B cell (primary cell): ENCODE data around the gene NNT. TPM values are rescaled to one million over a fixed set of nuclear protein-coding genes. Genes with fewer than 3 reads are reported as not detected.
"Not testable (repeated sequence)": the region's sequence is repeated elsewhere in the genome, so short reads cannot be mapped to it uniquely, and the experiment has no call there.

Source experiments
- ATAC-seq: fragments of 200-7000 bp; cut with Tn5 transposase; one replicate; pipeline ENCODE4 v1.10.0; 2021; ENCODE audit warnings: low read depth, mild to moderate bottlenecking, moderate number of reproducible peaks, moderate library complexity
- CTCF ChIA-PET: fragments of 350-600 bp; sonication (Branson Sonifier 250); formaldehyde crosslinking; loops from one replicate; lab custom pipeline; 2021; ENCODE audit warnings: antibody characterized with exemption, inconsistent platforms; lab: Charles Lee
- POLR2A ChIA-PET: fragments of 350-600 bp; sonication (Branson Sonifier 250); formaldehyde crosslinking; loops from one replicate; lab custom pipeline; 2021; ENCODE audit warnings: antibody characterized with exemption; lab: Charles Lee
- DNase-seq: peaks from one replicate; pipeline ENCODE4 v3.0.0; 2013
- H2AFZ ChIP-seq: 2 replicates; pipeline ENCODE4 v1.6.1; 2012; ENCODE audit warnings: mild to moderate bottlenecking, low read depth, low read length; ENCODE audit not compliant: insufficient read depth, poor library complexity, severe bottlenecking
- H3K27ac ChIP-seq, 2 donors: 1 replicate in 1 of 2; 2 replicates in 1 of 2; pipeline ENCODE4 v1.5.1; 2012 to 2013; ENCODE audit warnings: low read length in 2 of 2, mild to moderate bottlenecking in 2 of 2, moderate library complexity in 1 of 2
- H3K27me3 ChIP-seq, 4 experiments: fragments of 200-600 bp in 1 of 4; sonication (generic) in 1 of 4; replicated peaks in 1 of 4; 1 replicate in 2 of 4; 2 replicates in 2 of 4; pipeline versions ENCODE4 v1.6.1 to v1.7.0; 2013 to 2016; ENCODE audit warnings: low read length in 3 of 4, mild to moderate bottlenecking in 2 of 4, mixed read lengths in 1 of 4, moderate library complexity in 1 of 4; ENCODE audit not compliant: insufficient read depth in 4 of 4, control insufficient read depth in 3 of 4; ENCODE audit errors: control extremely low read depth in 1 of 4
- H3K36me3 ChIP-seq, 2 experiments: replicated peaks in 1 of 2; 1 replicate in 1 of 2; 2 replicates in 1 of 2; pipeline versions ENCODE4 v1.6.1 to v1.7.1; 2013; ENCODE audit warnings: low read length in 1 of 2; ENCODE audit not compliant: insufficient read depth in 2 of 2, control insufficient read depth in 1 of 2; ENCODE audit errors: control extremely low read depth in 1 of 2, extremely low read depth in 1 of 2
- H3K4me1 ChIP-seq, 2 donors: fragments of 200-600 bp in 1 of 2; sonication (generic) in 1 of 2; 1 replicate in 1 of 2; 2 replicates in 1 of 2; pipeline versions ENCODE4 v1.5.1 to v1.6.1; 2013 to 2017; ENCODE audit warnings: low read length in 2 of 2; ENCODE audit not compliant: control insufficient read depth in 2 of 2, insufficient read depth in 2 of 2
- H3K4me2 ChIP-seq: replicated peaks from 2 replicates; pipeline ENCODE3; 2012; ENCODE audit warnings: mild to moderate bottlenecking, low read depth, low read length; ENCODE audit not compliant: poor library complexity, severe bottlenecking
- H3K4me3 ChIP-seq, 5 experiments: fragments of 200-600 bp in 1 of 5; sonication (generic) in 1 of 5; 1 replicate in 3 of 5; 2 replicates in 2 of 5; pipeline versions ENCODE4 v1.5.1 to v1.7.0; 2011 to 2016; ENCODE audit warnings: low read length in 4 of 5, mild to moderate bottlenecking in 4 of 5, low read depth in 2 of 5, control low read depth in 1 of 5, moderate library complexity in 1 of 5; ENCODE audit not compliant: insufficient read depth in 1 of 5; ENCODE audit errors: control extremely low read depth in 1 of 5, extremely low read depth in 1 of 5
- H3K79me2 ChIP-seq: fragments of 200-600 bp; sonication (generic); one replicate; pipeline ENCODE4 v1.6.0; 2016; ENCODE audit warnings: low read length; ENCODE audit not compliant: control insufficient read depth, insufficient read depth
- H3K9ac ChIP-seq: fragments of 200-600 bp; sonication (generic); 2 replicates; pipeline ENCODE4 v1.6.1; 2017; ENCODE audit warnings: mild to moderate bottlenecking, low read length, moderate library complexity
- H3K9me3 ChIP-seq, 3 donors: one replicate each; pipeline versions ENCODE4 v1.6.1 to v1.7.1; 2013; ENCODE audit warnings: low read length in 2 of 3; ENCODE audit not compliant: control insufficient read depth in 2 of 3, insufficient read depth in 1 of 3; ENCODE audit errors: control extremely low read depth in 1 of 3
- H4K20me1 ChIP-seq: 2 replicates; pipeline ENCODE4 v1.6.0; 2012; ENCODE audit warnings: mild to moderate bottlenecking, low read length; ENCODE audit not compliant: insufficient read depth, control insufficient read depth, poor library complexity, severe bottlenecking
- H3K27ac Mint-ChIP-seq: one replicate; pipeline ENCODE4 v1.8.0; 2021; ENCODE audit warnings: mixed read lengths
- H3K27me3 Mint-ChIP-seq: one replicate; pipeline ENCODE4 v1.8.0; 2021; ENCODE audit warnings: mixed read lengths
- H3K4me1 Mint-ChIP-seq: one replicate; pipeline ENCODE4 v1.8.0; 2021; ENCODE audit warnings: mixed read lengths
- H3K4me3 Mint-ChIP-seq: one replicate; pipeline ENCODE4 v1.8.0; 2021; ENCODE audit warnings: mixed read lengths
- H3K9me3 Mint-ChIP-seq: one replicate; pipeline ENCODE4 v1.8.0; 2022; ENCODE audit warnings: mixed read lengths; ENCODE audit not compliant: insufficient read depth
- CTCF ChIP-seq: fragments of 200-600 bp; IDR thresholded peaks from one replicate; pipeline ENCODE4 v1.8.0; 2022; ENCODE audit warnings: antibody characterized with exemption, mild to moderate bottlenecking
- EZH2 ChIP-seq: IDR thresholded peaks from 2 replicates; pipeline ENCODE4 v1.6.1; 2012; ENCODE audit warnings: borderline replicate concordance, low read depth, mild to moderate bottlenecking, moderate library complexity, low read length; ENCODE audit not compliant: insufficient read depth, poor library complexity, severe bottlenecking
- WGBS: methylation state at CpG from one replicate; pipeline ENCODE4 v1.1.5; 2013; ENCODE audit warnings: missing lambda C conversion rate; ENCODE audit not compliant: insufficient coverage; 5-methylcytosine and 5-hydroxymethylcytosine counted together
- intact Hi-C: fragments of 100-400 bp; cut with micrococcal nuclease; formaldehyde crosslinking; loops from one replicate; pipeline ENCODE4 v1.10.0; 2022
- polyA plus RNA-seq: library from polyadenylated mRNA; depleted of rRNA; stranded (reverse); fragments of >200 nt; gene quantifications from 2 replicates; pipeline ENCODE4 v1.2.3, GENCODE V29; 2012
- total RNA-seq, 2 donors: library from RNA; stranded (reverse); fragments of 120-200 nt in 1 of 2; gene quantifications; 1 replicate in 1 of 2; 2 replicates in 1 of 2; pipeline versions ENCODE4 v1.2.3 to v1.2.4, GENCODE V29; 2013 to 2022

NNT gene
- total and polyA plus RNA-seq, 2 donors (not counting 1 experiment from before 2014, with no cell fraction given), result 17.8 to 61.1 TPM

- CTCF ChIA-PET, result no interaction called here
- WGBS, result 100% methylated on average over 1 of the region's 1 CpG
Measured at GRCh38 chr5:43694027-43694426, 91.0 kb downstream of the NNT start.

GRCh38 chr5:43696444-43696843, 93.5 kb downstream of the NNT start:
- H3K4me1 ChIP-seq, POLR2A ChIA-PET, H3K27ac Mint-ChIP-seq, H3K27me3 ChIP-seq, H3K4me2 ChIP-seq, H3K4me3 Mint-ChIP-seq, H2AFZ ChIP-seq, H3K4me1 Mint-ChIP-seq, H3K4me3 ChIP-seq, H3K27ac ChIP-seq, ATAC-seq, intact Hi-C loops, H3K27me3 Mint-ChIP-seq, DNase-seq, H4K20me1 ChIP-seq, H3K9ac ChIP-seq, CTCF ChIA-PET: not testable (repeated sequence)
- H3K36me3 ChIP-seq, result peaks cover 14 to 36% of the 10 kb centered on the region in 2 experiments
- peaks cover 11% of the 10 kb centered on the region for H3K9me3 Mint-ChIP-seq
- H3K9me3 ChIP-seq, result peaks cover 4 to 15% (median 8%) of the 10 kb centered on the region in 3 donors
- WGBS, result 100% methylated on average over 1 of the region's 2 CpGs
- H3K79me2 ChIP-seq, result peaks cover 12% of the 10 kb centered on the region

More at GRCh38 chr5:43694027-43694426, 91.0 kb downstream of the NNT start:
- H3K79me2 ChIP-seq, result peaks cover 12% of the 10 kb centered on the region
- H3K4me1 Mint-ChIP-seq, result no peaks in the 10 kb centered on the region
- H3K9me3 ChIP-seq, result peaks cover 4 to 15% (median 8%) of the 10 kb centered on the region in 3 donors
- H3K27ac ChIP-seq, result no peak overlapping the region
- no peak overlapping the region for H3K9ac ChIP-seq
- no peak for ATAC-seq
- H2AFZ ChIP-seq, result no peak overlapping the region
- peaks cover 8 to 23% of the 10 kb centered on the region in 2 experiments for H3K36me3 ChIP-seq
- no peaks in the 10 kb centered on the region for H3K27me3 ChIP-seq
- no peaks in the 10 kb centered on the region for H4K20me1 ChIP-seq
- no peak overlapping the region for H3K27ac Mint-ChIP-seq
- no peak overlapping the region for H3K4me3 ChIP-seq
- no peak overlapping the region for H3K4me2 ChIP-seq
- no peak for TF ChIP-seq CTCF
- TF ChIP-seq EZH2, result no peak
- H3K4me1 ChIP-seq, result no peaks in the 10 kb centered on the region
- no peaks in the 10 kb centered on the region for H3K27me3 Mint-ChIP-seq
- H3K9me3 Mint-ChIP-seq, result peaks cover 9% of the 10 kb centered on the region
- H3K4me3 Mint-ChIP-seq, result no peak overlapping the region
- POLR2A ChIA-PET, result no interaction called here
- intact Hi-C loops, result no loop called here
- DNase-seq, result no peak
